Measurements from ENCODE around the gene MED25. TPM values are rescaled to one million over a fixed set of nuclear protein-coding genes. Genes with fewer than 3 reads are reported as not detected.

The MED25 gene
- polyA plus RNA-seq, 2 of the 4 experiments (the other 2 are of a cell fraction): 20.4 to 40.1 TPM

DNA sequence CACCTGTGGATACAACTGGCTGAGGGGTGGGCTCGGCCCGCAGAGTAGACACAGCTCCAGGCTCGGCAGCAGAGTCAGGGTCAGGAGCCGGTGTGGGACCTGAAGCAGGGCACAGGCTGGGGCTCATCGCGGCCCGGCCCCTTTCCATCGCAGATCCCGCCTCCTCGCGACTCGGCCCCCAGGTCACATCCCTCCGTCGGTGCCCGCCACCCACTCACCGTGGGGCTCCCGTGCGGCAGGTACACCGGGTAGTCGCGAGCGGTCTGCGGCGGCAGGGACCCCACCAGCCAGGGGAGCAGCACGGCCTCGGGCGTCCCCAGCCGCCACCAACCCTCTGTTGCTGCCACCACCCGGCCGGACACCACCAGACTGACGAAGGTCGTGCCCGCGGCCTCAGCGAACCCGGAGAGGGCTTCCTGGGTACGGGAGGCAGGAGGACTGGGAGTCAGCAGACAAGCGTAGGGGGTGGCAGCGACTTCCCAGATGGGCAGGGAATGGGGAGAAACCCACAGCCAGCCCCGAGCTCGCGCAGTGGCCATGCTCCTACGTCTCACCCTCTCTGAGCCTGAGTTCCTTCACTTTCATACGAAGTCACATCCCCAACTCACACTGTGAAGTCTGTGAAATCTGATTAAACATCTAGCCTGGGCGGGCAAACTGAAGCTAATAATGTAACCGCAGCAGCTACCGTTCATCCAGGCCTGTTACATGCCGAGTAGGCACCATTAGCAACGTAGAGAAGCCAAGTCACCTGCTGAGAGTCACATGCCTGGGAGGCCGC lies 8.7 kb upstream of the MED25 start:
- no peaks in the 10 kb centered on the region for H3K9me3 ChIP-seq
- TF ChIP-seq GATA3 (IDR thresholded peaks at IDR 0.05; ENCODE audit: borderline replicate concordance) (no peak), HOXB13 (CRISPR knock-in tag; IDR thresholded peaks at IDR 0.05; ENCODE audit: low read depth) (no peak), ZC3H11A (IDR thresholded peaks at IDR 0.05) (no peak), HDAC2 (IDR thresholded peaks at IDR 0.05) (no peak), PHF8 (IDR thresholded peaks at IDR 0.05; ENCODE audit: borderline replicate concordance, low read depth) (no peak), SMC3 (IDR thresholded peaks at IDR 0.05) (peak; percentile 21; the same call in 2 of the 3 replicates), EP300 (IDR thresholded peaks at IDR 0.05) (no peak), RFX5 (IDR thresholded peaks at IDR 0.05) (no peak), JUN (IDR thresholded peaks at IDR 0.05) (no peak), MAFK (IDR thresholded peaks at IDR 0.05; ENCODE audit: partially characterized antibody) (peak; percentile 4), RAD21 (conservative IDR thresholded peaks at IDR 0.05 in 1 of 2, IDR thresholded peaks at IDR 0.05 in 1 of 2) (0 out of 5 replicates have a peak, but pooled peaks have one; percentile 20 to 23)
- TF ChIP-seq, protein P1, sequence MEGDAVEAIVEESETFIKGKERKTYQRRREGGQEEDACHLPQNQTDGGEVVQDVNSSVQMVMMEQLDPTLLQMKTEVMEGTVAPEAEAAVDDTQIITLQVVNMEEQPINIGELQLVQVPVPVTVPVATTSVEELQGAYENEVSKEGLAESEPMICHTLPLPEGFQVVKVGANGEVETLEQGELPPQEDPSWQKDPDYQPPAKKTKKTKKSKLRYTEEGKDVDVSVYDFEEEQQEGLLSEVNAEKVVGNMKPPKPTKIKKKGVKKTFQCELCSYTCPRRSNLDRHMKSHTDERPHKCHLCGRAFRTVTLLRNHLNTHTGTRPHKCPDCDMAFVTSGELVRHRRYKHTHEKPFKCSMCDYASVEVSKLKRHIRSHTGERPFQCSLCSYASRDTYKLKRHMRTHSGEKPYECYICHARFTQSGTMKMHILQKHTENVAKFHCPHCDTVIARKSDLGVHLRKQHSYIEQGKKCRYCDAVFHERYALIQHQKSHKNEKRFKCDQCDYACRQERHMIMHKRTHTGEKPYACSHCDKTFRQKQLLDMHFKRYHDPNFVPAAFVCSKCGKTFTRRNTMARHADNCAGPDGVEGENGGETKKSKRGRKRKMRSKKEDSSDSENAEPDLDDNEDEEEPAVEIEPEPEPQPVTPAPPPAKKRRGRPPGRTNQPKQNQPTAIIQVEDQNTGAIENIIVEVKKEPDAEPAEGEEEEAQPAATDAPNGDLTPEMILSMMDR (IDR thresholded peaks at IDR 0.05): 0 out of 3 replicates have a peak, but pooled peaks have one; percentile 15
- TF ChIP-seq, protein P2, sequence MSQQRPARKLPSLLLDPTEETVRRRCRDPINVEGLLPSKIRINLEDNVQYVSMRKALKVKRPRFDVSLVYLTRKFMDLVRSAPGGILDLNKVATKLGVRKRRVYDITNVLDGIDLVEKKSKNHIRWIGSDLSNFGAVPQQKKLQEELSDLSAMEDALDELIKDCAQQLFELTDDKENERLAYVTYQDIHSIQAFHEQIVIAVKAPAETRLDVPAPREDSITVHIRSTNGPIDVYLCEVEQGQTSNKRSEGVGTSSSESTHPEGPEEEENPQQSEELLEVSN (IDR thresholded peaks at IDR 0.05; ENCODE audit: borderline replicate concordance, low read depth): 0 out of 2 replicates have a peak, but pooled peaks have one; percentile 49
- TF ChIP-seq, protein P3, sequence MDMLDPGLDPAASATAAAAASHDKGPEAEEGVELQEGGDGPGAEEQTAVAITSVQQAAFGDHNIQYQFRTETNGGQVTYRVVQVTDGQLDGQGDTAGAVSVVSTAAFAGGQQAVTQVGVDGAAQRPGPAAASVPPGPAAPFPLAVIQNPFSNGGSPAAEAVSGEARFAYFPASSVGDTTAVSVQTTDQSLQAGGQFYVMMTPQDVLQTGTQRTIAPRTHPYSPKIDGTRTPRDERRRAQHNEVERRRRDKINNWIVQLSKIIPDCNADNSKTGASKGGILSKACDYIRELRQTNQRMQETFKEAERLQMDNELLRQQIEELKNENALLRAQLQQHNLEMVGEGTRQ (IDR thresholded peaks at IDR 0.05): 0 out of 2 replicates have a peak, but pooled peaks have one; percentile 15
- peak overlapping the region; percentile 62 for H3K4me3 ChIP-seq
- ATAC-seq (peak; percentile 44 to 56), FAIRE-seq (no peak), DNase-seq (ENCODE audit: low read depth in 1 of 2, low spot score in 1 of 2) (peak; percentile 42 to 60)
- WGBS (ENCODE audit: missing lambda C conversion rate): 48% methylated on average over 50 of the region's 50 CpGs
- H3K27ac ChIP-seq: peak overlapping the region; percentile 58 to 72
- H3K4me2 ChIP-seq: peak overlapping the region; percentile 92
- ChIA-PET CTCF (interaction anchor here (0.7 to 3.1 kb wide), 15 partner anchors 17 to 131 kb away, joined by 3 to 16 read pairs (median 3); no protein-coding TSS in a partner anchor), POLR2A (interaction anchor here (1.0 kb wide), 1 partner anchor 134 kb away, joined by 3 read pairs; no protein-coding TSS in a partner anchor)
- H3K4me1 ChIP-seq: peaks cover 21% of the 10 kb centered on the region

DNA sequence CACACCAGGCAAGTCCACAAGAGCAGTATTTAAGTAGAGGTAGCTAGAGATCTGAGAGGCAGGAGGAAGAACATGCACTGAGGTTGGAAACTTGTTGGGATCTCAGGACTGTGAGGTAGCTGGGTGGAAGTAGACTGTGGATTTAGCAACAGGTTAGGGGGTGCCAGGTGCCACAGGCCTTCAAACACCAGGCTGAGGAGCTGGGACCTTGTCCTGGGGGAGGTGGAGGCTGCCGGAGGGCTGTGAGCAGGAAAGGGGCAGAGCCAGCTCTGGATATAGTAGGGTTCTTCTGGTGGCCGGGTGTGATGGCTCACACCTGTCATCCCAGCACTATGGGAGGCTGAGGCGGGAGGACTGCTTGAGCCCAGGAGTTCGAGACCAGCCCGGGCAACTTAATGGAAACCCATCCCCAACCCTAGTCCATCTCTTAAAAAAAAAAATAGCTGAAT lies 8.1 kb upstream of the MED25 start:
- Histone ChIP-seq H3K4me2 (peak overlapping the region; percentile 92; the same call in 2 of the 3 replicates), H3K4me1 (peaks cover 21% of the 10 kb centered on the region), H3K9me3 (no peaks in the 10 kb centered on the region), H3K27ac (no peak overlapping the region), H3K4me3 (no peak overlapping the region; the same call in 2 of the 3 replicates)
- ATAC-seq: no peak
- no peak for FAIRE-seq
- TF ChIP-seq RAD21 (conservative IDR thresholded peaks at IDR 0.05 in 1 of 2, IDR thresholded peaks at IDR 0.05 in 1 of 2) (no peak), JUN (IDR thresholded peaks at IDR 0.05) (no peak), HOXB13 (CRISPR knock-in tag; IDR thresholded peaks at IDR 0.05; ENCODE audit: low read depth) (no peak)
- TF ChIP-seq, protein P3 (IDR thresholded peaks at IDR 0.05): no peak
- ChIA-PET POLR2A (interaction anchor here (1.0 kb wide), 1 partner anchor 134 kb away, joined by 3 read pairs; no protein-coding TSS in a partner anchor), CTCF (interaction anchor here (0.7 to 3.1 kb wide), 17 partner anchors 16 to 132 kb away, joined by 3 to 16 read pairs (median 3); no protein-coding TSS in a partner anchor)
- 92% methylated on average over 5 of the region's 5 CpGs for WGBS (ENCODE audit: missing lambda C conversion rate)
- no peak for DNase-seq (ENCODE audit: low read depth in 1 of 2, low spot score in 1 of 2)

DNA sequence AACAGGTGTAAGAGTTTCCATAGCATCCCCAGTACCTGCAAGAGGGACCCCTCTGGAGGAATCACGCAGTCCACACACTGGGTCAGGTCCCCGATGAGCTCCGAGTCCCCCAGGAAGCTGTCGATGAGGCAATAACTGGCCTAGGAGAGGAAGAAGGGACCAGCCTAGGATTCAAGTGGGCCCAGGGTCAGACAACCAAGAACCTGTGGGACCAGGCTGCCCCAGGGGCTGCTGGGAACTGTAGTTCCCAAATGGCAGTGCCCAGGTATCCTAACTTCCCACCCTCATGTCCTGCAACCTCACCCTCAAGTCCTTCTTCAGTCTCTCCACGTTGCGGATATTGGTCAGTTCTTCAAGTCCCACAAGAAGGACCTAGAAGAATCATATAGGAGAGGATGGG lies 6.8 kb upstream of the MED25 start:
- Histone ChIP-seq H3K4me1 (peaks cover 21% of the 10 kb centered on the region), H3K27ac (no peak overlapping the region), H3K9me3 (no peaks in the 10 kb centered on the region), H3K4me2 (no peak overlapping the region), H3K4me3 (no peak overlapping the region)
- no peak for FAIRE-seq
- no peak for ATAC-seq
- 92% methylated on average over 6 of the region's 6 CpGs for WGBS (ENCODE audit: missing lambda C conversion rate)
- peak in 1 of 2 experiments; percentile 30 for DNase-seq (ENCODE audit: low read depth in 1 of 2, low spot score in 1 of 2)
- CTCF ChIA-PET: interaction anchor here (0.5 to 3.1 kb wide), 8 partner anchors 39 to 132 kb away, joined by 3 to 16 read pairs (median 3); no protein-coding TSS in a partner anchor
- POLR2A ChIA-PET: interaction anchor here (1.3 kb wide), 1 partner anchor 58 kb away, joined by 3 read pairs; no protein-coding TSS in a partner anchor
- TF ChIP-seq SMC3 (IDR thresholded peaks at IDR 0.05) (no peak), HEYL (CRISPR knock-in tag; IDR thresholded peaks at IDR 0.05) (no peak), ESRRA (IDR thresholded peaks at IDR 0.05; ENCODE audit: borderline replicate concordance, low read length) (no peak), CBX2 (IDR thresholded peaks at IDR 0.05; ENCODE audit: borderline replicate concordance, low read depth) (no peak)
- TF ChIP-seq, protein P4, sequence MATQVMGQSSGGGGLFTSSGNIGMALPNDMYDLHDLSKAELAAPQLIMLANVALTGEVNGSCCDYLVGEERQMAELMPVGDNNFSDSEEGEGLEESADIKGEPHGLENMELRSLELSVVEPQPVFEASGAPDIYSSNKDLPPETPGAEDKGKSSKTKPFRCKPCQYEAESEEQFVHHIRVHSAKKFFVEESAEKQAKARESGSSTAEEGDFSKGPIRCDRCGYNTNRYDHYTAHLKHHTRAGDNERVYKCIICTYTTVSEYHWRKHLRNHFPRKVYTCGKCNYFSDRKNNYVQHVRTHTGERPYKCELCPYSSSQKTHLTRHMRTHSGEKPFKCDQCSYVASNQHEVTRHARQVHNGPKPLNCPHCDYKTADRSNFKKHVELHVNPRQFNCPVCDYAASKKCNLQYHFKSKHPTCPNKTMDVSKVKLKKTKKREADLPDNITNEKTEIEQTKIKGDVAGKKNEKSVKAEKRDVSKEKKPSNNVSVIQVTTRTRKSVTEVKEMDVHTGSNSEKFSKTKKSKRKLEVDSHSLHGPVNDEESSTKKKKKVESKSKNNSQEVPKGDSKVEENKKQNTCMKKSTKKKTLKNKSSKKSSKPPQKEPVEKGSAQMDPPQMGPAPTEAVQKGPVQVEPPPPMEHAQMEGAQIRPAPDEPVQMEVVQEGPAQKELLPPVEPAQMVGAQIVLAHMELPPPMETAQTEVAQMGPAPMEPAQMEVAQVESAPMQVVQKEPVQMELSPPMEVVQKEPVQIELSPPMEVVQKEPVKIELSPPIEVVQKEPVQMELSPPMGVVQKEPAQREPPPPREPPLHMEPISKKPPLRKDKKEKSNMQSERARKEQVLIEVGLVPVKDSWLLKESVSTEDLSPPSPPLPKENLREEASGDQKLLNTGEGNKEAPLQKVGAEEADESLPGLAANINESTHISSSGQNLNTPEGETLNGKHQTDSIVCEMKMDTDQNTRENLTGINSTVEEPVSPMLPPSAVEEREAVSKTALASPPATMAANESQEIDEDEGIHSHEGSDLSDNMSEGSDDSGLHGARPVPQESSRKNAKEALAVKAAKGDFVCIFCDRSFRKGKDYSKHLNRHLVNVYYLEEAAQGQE (IDR thresholded peaks at IDR 0.05): no peak
- TF ChIP-seq, protein P5, sequence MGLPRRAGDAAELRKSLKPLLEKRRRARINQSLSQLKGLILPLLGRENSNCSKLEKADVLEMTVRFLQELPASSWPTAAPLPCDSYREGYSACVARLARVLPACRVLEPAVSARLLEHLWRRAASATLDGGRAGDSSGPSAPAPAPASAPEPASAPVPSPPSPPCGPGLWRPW (IDR thresholded peaks at IDR 0.05): no peak

All from A549 (cell line).